ENCODE results near the gene PLEKHO2.

The PLEKHO2 gene

DNA sequence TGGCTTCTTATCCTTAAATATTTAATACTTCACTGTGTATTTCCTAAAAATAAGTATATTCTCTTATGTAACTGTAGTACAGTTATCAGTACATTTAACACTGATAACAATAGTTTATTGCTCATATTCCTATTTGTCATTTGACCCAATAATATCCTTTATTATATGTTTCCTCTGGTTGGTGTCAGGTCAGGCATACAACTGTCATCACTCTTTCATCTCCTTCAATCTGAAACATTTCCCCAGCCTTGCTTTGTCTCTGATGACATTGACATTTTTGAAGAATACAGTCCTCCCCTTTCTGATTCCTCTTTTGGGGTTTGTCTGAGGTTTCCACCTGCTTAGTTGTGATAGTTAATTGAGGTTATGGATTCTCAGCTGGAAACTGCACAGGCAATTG, 27.8 kb downstream of the PLEKHO2 start:
- TF ChIP-seq, protein P1, sequence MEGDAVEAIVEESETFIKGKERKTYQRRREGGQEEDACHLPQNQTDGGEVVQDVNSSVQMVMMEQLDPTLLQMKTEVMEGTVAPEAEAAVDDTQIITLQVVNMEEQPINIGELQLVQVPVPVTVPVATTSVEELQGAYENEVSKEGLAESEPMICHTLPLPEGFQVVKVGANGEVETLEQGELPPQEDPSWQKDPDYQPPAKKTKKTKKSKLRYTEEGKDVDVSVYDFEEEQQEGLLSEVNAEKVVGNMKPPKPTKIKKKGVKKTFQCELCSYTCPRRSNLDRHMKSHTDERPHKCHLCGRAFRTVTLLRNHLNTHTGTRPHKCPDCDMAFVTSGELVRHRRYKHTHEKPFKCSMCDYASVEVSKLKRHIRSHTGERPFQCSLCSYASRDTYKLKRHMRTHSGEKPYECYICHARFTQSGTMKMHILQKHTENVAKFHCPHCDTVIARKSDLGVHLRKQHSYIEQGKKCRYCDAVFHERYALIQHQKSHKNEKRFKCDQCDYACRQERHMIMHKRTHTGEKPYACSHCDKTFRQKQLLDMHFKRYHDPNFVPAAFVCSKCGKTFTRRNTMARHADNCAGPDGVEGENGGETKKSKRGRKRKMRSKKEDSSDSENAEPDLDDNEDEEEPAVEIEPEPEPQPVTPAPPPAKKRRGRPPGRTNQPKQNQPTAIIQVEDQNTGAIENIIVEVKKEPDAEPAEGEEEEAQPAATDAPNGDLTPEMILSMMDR (IDR thresholded peaks at IDR 0.05; ENCODE audit: borderline replicate concordance, insufficient read depth, low read depth, low read length): no peak
- H3K4me3 ChIP-seq (ENCODE audit: low read depth, low read length): no peak overlapping the region

DNA sequence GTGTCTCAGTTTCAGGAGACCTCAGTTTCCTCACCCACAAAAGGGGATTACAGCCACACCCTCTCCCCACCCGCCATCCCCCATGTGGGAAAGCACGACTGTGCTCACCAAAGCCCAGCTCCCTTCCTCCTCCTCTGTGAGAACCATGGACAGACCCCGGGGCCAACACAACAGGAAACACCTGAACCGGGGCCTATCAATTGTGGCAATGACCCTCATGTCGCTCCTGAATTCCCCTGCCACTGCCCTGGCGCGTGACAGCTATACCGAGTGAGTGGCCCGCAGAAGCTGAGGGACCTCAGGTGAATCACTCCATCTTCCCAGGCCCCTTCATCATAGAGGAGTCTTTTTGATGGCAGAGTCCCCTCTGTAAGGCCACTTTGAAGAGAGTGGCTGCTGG, 28.6 kb downstream of the PLEKHO2 start:
- TF ChIP-seq, protein P1 (IDR thresholded peaks at IDR 0.05; ENCODE audit: borderline replicate concordance, insufficient read depth, low read depth, low read length): no peak
- H3K4me3 ChIP-seq (ENCODE audit: low read depth, low read length): no peak overlapping the region

- TF ChIP-seq, protein P1 (IDR thresholded peaks at IDR 0.05; ENCODE audit: borderline replicate concordance, insufficient read depth, low read depth, low read length): no peak
These were observed 34.0 kb downstream of the PLEKHO2 start for GRCh38 chr15:64875641-64876223.

DNA sequence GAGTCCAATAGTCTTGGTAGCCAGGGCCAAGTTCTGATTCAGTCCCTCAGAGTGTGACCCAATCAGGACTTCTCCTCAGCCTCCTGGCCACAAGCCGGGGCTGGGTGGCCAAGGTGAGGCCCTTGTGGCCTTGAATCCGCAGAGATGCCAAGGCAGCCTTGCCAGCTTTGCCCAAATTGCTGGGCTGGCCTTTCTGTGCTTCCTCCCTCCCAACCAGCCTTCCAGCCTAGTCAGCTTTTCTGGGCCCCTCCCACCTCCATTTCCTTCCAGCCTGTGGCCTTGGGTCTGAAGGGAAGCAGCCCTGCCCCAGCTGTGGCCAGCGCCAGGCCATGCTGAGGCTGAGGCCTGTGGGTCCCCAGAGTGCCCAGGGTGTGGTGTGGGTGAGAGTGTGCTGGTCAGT, 35.7 kb downstream of the PLEKHO2 start:
- TF ChIP-seq, protein P1 (IDR thresholded peaks at IDR 0.05; ENCODE audit: borderline replicate concordance, insufficient read depth, low read depth, low read length): no peak
- H3K4me3 ChIP-seq (ENCODE audit: low read depth, low read length): no peak overlapping the region

More at GRCh38 chr15:64875641-64876223, 34.0 kb downstream of the PLEKHO2 start:
- no peak overlapping the region for H3K4me3 ChIP-seq (ENCODE audit: low read depth, low read length)

- no peak overlapping the region for H3K4me3 ChIP-seq (ENCODE audit: low read depth, low read length)
- TF ChIP-seq, protein P1 (IDR thresholded peaks at IDR 0.05; ENCODE audit: borderline replicate concordance, insufficient read depth, low read depth, low read length): no peak
These were observed 37.0 kb downstream of the PLEKHO2 start for GRCh38 chr15:64878705-64879104.

DNA sequence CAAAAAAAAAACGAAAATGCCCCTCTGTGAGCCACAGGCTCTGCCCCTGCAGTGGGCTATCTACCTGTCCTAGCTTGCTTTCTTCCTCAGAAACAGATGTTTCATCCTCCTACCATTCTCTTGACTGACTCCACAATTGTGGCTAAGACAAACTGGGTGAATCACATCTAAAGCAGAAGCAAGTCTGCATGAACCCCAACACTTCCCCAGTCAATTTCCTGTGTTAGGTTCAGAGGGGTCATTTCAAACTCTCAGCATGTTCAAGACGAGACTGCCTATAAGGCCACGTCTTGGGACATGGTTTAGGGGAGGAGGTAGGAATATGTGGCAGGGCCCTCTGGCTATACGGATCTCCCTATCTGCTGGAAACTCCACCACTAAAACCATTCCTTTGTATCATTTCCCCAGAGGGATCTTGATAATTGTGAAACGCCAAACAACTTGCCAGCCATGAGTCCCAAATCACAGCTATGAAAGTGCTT, 41.4 kb downstream of the PLEKHO2 start:
- no peak overlapping the region for H3K4me3 ChIP-seq (ENCODE audit: low read depth, low read length)
- TF ChIP-seq, protein P1 (IDR thresholded peaks at IDR 0.05; ENCODE audit: borderline replicate concordance, insufficient read depth, low read depth, low read length): no peak

GRCh38 chr15:64883997-64884511, 42.3 kb downstream of the PLEKHO2 start:
- TF ChIP-seq, protein P1 (IDR thresholded peaks at IDR 0.05; ENCODE audit: borderline replicate concordance, insufficient read depth, low read depth, low read length): no peak
- H3K4me3 ChIP-seq (ENCODE audit: low read depth, low read length): no peak overlapping the region

All from GM12875 (cell line).